Ovary (tissue), 3 donors: ENCODE results near the gene KIF7.

ENCODE experiments used
- CTCF ChIP-seq, 3 donors: fragments of 450-650 bp in 2 of 3; fragments of 200-600 bp in 1 of 3; IDR thresholded peaks; one replicate each; pipeline versions ENCODE4 v1.5.1 to v1.8.0; 2016 to 2022; ENCODE audit warnings: antibody characterized with exemption in 3 of 3, mild to moderate bottlenecking in 1 of 3
- EP300 ChIP-seq: sonication (generic); formaldehyde crosslinking; IDR thresholded peaks from one replicate; pipeline ENCODE4 v1.6.1; 2017; ENCODE audit warnings: antibody characterized with exemption
- POLR2A ChIP-seq: fragments of 450-650 bp; IDR thresholded peaks from one replicate; pipeline ENCODE4 v1.6.1; 2017; ENCODE audit warnings: antibody characterized with exemption, mild to moderate bottlenecking, moderate library complexity
- donor health status: DM: no; HTN: no; CAD: no.

DNA sequence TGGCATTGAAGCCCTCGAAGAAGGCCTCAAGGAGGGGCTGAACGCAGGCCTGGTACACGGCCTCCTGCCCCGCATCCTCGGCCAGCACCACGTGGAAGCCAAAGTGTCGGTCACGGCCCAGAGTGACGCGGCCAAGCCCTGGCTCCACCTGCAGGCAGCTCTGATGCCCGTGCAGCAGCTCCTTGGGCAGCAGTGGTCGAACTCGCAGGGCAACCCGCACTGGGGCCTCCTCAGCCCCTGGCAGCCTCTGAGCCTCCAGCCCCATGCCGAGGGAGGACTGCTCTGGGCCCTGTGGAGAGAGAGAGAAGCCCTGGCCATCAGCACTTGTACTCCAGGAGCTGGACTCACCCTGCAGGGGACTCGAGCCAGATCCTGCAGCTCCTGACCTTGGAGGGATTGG is 2.6 kb downstream of the KIF7 start:
- TF ChIP-seq EP300 (no peak), CTCF (IDR thresholded peaks at IDR 0.05) (no peak), POLR2A (no peak)
